Prostate gland (tissue), 2 donors: ENCODE data around the gene ARFGAP1.

Source experiments
- CTCF ChIP-seq, 4 experiments: fragments of 200-600 bp in 2 of 4; fragments of 450-650 bp in 2 of 4; sonication (generic) in 2 of 4; IDR thresholded peaks; 1 replicate in 3 of 4; 2 replicates in 1 of 4; pipeline ENCODE4 v1.5.1; 2016 to 2019; ENCODE audit warnings: antibody characterized with exemption in 4 of 4, mild to moderate bottlenecking in 2 of 4, moderate library complexity in 2 of 4
- POLR2A ChIP-seq: fragments of 450-650 bp; IDR thresholded peaks from one replicate; pipeline ENCODE4 v1.6.1; 2016; ENCODE audit warnings: antibody characterized with exemption, mild to moderate bottlenecking

GRCh38 chr20:63308218-63308911 is 35.8 kb downstream of the ARFGAP1 start:
- TF ChIP-seq POLR2A (no peak), CTCF (IDR thresholded peaks at IDR 0.05) (no peak)
